AG10803 (cell line): ENCODE data around the gene TXNRD2.

Experiments
- DNase-seq: peaks from one replicate; pipeline ENCODE4 v3.0.0; 2010; ENCODE audit warnings: low read depth
- H3K4me3 ChIP-seq: 2 replicates; pipeline ENCODE4 v1.5.1; 2011; ENCODE audit warnings: mild to moderate bottlenecking, low read length, control low read depth
- TF ChIP-seq, protein P1 (sequence below): conservative IDR thresholded peaks from 2 replicates; pipeline ENCODE4 v1.5.1; 2011; ENCODE audit warnings: mild to moderate bottlenecking, low read length, control low read depth, inconsistent platforms

The TXNRD2 gene

DNA sequence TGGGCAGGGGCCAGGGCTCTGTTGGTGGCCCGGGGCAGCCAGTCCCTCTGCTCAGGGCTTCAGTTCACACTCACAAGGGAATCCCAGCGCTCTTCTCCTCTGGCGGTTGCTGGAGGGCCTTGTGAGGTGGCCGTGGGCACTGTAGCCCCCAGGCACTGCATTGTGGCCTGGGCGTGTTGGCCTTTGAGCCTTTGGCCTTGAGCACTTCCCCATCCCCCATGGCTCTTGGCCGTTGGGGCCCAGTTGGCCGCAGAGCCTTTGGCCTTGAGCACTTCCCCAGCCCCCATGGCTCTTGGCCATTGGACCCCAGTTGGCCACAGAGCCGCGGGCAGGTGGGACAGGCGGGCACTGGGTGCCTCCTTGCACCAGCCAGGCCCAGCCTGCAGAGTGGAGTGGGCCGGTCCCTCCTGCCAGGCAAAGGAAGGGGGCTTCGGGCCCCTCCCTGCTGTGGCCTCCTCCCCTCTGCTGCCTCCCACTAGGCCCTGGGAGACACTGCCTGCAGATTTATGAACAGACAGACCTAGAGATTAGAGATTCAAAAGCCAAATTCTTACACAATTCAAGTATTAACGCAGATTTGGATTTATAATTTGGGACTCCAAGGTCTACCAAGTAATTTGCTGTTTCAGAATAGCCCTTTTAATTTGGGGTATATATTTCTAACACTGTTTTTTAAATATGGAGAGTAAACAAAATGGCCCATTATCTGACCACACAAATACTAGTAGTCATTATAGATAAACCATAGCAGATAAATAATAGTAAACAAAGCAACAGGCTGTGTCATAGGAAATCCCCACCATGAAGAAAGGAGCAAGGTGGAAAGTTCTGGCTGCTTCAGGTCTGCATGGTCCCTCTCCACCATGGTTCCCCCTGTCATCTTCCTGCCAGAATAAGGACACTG lies 18.2 kb upstream of the TXNRD2 start:
- TF ChIP-seq, protein P1, sequence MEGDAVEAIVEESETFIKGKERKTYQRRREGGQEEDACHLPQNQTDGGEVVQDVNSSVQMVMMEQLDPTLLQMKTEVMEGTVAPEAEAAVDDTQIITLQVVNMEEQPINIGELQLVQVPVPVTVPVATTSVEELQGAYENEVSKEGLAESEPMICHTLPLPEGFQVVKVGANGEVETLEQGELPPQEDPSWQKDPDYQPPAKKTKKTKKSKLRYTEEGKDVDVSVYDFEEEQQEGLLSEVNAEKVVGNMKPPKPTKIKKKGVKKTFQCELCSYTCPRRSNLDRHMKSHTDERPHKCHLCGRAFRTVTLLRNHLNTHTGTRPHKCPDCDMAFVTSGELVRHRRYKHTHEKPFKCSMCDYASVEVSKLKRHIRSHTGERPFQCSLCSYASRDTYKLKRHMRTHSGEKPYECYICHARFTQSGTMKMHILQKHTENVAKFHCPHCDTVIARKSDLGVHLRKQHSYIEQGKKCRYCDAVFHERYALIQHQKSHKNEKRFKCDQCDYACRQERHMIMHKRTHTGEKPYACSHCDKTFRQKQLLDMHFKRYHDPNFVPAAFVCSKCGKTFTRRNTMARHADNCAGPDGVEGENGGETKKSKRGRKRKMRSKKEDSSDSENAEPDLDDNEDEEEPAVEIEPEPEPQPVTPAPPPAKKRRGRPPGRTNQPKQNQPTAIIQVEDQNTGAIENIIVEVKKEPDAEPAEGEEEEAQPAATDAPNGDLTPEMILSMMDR, result no peak
- no peak for DNase-seq
- no peak overlapping the region for H3K4me3 ChIP-seq

DNA sequence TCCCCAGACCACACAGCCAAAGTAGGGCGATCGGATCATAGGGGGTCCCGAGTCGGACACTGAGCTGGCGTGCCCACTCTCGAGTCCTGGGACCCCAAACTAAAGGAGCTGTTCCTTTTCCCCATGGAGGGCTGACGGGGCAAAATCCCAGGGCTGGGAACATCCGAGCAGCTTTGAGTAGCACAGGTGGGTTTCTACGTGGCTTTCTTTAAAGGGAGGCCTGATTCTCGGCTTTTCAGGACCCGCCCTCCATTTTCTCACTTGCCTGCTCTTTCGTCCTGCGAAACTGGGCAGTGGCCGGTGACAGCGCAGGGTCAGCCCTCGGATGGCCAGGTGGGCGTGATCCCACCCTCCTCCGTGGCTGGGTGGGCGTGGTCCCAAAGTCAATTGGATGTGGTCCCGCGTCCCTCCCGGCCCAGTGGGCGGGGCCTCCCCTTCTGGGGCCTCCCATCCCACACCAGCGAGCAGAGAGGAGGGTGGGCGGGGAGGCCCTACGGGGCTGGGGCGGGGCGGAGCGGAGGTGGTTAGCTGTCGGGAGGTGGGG lies 17.5 kb upstream of the TXNRD2 start:
- DNase-seq, result peak; percentile 35

DNA sequence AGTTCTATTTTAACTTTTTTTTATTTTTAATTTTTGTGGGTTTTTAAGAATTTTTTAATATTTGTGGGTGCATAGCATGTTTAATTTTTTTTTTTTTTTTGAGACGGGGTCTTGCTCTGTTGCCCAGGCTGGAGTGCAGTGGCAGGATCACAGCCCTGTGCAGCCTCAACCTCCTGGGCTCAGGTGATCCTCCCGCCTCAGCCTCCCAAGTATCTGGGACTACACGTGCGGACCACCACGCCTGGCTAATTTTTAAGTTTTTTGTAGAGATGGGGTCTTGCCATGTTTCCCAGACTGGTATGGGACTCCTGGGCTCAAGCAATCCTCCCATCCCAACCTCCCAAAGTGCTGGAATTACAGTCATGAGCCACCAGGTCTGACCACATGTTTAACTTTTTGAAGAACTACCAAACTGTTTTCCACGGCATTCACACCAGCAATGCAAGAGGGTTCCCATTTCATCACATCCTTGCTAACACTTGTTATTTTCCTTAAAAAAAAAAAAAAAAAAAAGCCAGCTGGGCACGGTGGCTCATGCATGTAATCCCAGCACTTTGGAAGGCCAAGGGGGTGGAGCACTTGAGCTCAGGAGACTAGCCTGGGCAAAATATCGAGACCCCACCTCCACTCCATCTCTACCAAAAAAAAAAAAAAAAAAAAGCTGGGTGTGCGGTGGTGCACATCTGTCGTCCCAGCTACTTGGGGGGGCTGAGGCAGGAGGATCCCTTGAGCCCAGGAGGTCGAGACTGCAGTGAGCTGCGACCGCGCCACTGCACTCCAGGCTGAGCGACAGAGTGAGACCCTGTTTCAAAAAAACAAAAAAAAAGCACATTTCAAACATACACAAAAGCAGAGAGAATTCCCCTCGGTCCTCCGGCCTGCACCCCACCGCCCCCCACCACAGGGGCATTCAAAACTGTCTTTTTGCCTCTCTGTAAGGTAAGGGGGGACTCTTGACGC lies 16.7 kb upstream of the TXNRD2 start:
- DNase-seq, result peak; percentile 91
- peak overlapping the region; percentile 36 for H3K4me3 ChIP-seq
- TF ChIP-seq, protein P1, result no peak

More for the DNA sequence above, 17.5 kb upstream of the TXNRD2 start:
- peak overlapping the region; percentile 36 for H3K4me3 ChIP-seq
- TF ChIP-seq, protein P1, result no peak

DNA sequence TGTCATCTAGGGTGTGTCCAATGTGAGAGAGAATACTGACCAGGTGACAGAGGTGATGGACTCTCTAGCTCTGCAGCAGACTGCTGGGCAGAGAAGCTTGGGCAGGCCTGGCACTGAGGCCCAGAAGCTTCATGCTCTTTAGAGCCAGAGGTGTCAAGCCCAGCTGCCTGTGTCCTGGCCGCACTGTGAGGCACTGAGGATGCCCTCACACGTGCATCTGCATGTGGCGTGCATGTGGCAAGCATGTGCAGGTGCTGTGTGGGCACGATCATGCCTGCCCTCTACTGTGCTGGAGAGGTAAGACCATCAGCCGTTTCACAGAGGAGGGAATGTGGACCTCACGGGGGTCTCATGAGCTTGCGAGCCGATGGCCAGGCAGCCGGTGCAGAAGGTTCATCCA lies 15.8 kb upstream of the TXNRD2 start:
- H3K4me3 ChIP-seq, result no peak overlapping the region
- TF ChIP-seq, protein P1, result no peak; the same call in 1 of the 2 replicates
- no peak for DNase-seq

DNA sequence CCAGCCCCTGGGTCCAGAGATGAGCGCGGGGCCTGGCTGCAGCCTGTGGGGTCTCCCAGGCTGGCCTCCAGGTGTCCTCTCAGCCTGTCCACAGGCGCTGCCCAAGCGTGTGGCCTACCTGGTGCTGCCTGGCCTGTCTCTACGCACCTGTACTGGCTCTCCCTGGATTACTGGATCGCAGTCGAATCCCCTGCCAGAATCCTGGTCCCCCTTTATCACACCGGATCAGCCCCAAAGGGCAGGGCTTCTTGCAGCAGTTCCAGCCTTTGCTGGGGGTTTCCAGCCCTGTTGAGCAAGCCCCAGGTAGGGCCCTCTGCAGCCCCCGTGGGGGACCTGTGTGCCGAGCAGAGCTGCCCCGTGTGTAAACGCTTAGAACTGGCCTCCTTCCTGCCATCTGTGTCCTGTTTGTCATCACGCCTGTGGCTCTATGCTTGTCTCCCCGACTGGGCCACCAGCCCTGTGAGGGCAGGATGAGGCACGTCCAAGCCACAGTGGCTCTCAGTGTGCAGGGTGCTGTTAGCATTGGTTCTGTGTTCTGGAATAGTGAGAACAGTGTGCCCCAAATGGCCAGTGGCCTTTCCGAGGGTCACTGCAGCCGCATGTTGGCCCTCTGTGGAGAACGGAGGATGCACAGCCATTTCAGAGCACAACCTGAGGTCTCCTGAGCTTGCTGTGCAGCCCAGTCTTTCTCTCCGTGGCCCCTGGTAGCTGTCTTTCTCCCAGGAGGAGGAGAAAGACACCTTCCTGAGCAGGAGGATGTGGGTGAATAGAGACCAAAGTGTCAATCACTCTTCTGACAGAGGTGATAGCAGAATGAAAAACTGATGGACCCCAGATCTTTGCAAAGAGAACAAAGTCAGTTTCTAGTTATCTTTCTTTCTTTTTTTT lies 13.9 kb upstream of the TXNRD2 start:
- DNase-seq, result no peak
- H3K4me3 ChIP-seq, result no peak overlapping the region
- TF ChIP-seq, protein P1, result no peak

DNA sequence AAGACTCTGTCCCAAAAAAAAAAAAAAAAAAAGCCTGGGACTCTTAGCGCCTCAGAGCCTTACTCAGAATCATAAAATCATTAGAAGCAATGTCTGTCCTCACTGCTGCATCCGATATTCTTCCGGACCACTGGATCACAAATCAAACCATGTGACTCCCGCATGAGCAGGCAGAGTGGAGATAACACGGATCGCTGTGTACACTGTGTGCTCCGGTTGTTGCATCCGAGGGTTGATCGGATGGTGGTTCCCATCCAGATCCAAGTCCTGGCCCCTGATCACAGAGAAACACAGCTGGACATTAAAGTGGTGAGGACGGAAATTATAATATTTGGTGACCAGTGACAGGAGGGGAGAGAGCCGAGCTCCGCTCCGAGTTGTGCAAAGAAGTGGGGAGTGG lies 9.7 kb upstream of the TXNRD2 start:
- H3K4me3 ChIP-seq, result no peak overlapping the region
- TF ChIP-seq, protein P1, result no peak
- DNase-seq, result no peak
